H1 (cell line): ENCODE results near the gene USP6. TPM values are rescaled to one million over a fixed set of nuclear protein-coding genes. Genes with fewer than 3 reads are reported as not detected.

Source experiments
- CTCF ChIA-PET: fragments of 300-600 bp; sonication (Branson Sonifier 250); formaldehyde crosslinking; loops from one replicate; lab custom pipeline; 2021; ENCODE audit not compliant: partially characterized antibody; lab: Charles Lee
- POLR2A ChIA-PET: fragments of 300-600 bp; sonication (Branson Sonifier 250); formaldehyde crosslinking; loops from one replicate; lab custom pipeline; 2021; ENCODE audit warnings: inconsistent platforms; ENCODE audit not compliant: partially characterized antibody; lab: Charles Lee
- DNase-seq, 2 experiments: peaks; one replicate each; pipeline versions ENCODE4 v3.0.0 to v3.0.0-alpha.2; 2010 to 2022; ENCODE audit warnings: low spot score in 2 of 2, low read depth in 1 of 2, mixed read lengths in 1 of 2
- FAIRE-seq: peaks from 2 replicates; lab custom pipeline; 2011; peaks lifted over from hg19 to GRCh38; lab: Jason Lieb, UNC
- H2AFZ ChIP-seq: 2 replicates; pipeline ENCODE4 v1.8.1; 2012; ENCODE audit warnings: low read length, inconsistent platforms
- H2AK5ac ChIP-seq: 2 replicates; pipeline ENCODE4 v1.6.1; 2013; ENCODE audit warnings: low read depth, low read length
- H2BK120ac ChIP-seq: replicated peaks from 2 replicates; pipeline ENCODE3; 2013; ENCODE audit warnings: low read depth, low read length, inconsistent platforms
- H2BK12ac ChIP-seq: 2 replicates; pipeline ENCODE4 v1.6.1; 2013; ENCODE audit warnings: low read depth, low read length
- H2BK15ac ChIP-seq: 2 replicates; pipeline ENCODE4 v1.6.1; 2013; ENCODE audit warnings: low read length
- H2BK20ac ChIP-seq: 2 replicates; pipeline ENCODE4 v1.6.1; 2013; ENCODE audit warnings: low read length
- H2BK5ac ChIP-seq: 2 replicates; pipeline ENCODE4 v1.6.1; 2013; ENCODE audit warnings: low read depth, low read length
- H3K14ac ChIP-seq: 2 replicates; pipeline ENCODE4 v1.6.1; 2013; ENCODE audit warnings: inconsistent platforms; ENCODE audit not compliant: insufficient read length
- H3K18ac ChIP-seq: 2 replicates; pipeline ENCODE4 v1.6.1; 2013; ENCODE audit warnings: low read length; ENCODE audit errors: extremely low read depth
- H3K23ac ChIP-seq: 2 replicates; pipeline ENCODE4 v1.6.1; 2013; ENCODE audit warnings: inconsistent platforms; ENCODE audit not compliant: insufficient read length
- H3K23me2 ChIP-seq: 2 replicates; pipeline ENCODE4 v1.6.1; 2013; ENCODE audit warnings: low read depth, low read length
- H3K27ac ChIP-seq: 2 replicates; pipeline ENCODE4 v1.6.1; 2011; ENCODE audit warnings: low read depth, low read length, inconsistent platforms
- H3K27me3 ChIP-seq, 4 experiments: replicated peaks in 1 of 4; 1 replicate in 1 of 4; 2 replicates in 3 of 4; pipeline versions ENCODE4 v1.6.1 to v1.8.1; 2011 to 2013; ENCODE audit warnings: low read length in 3 of 4, mild to moderate bottlenecking in 3 of 4, inconsistent platforms in 2 of 4, mixed read lengths in 2 of 4, moderate library complexity in 1 of 4; ENCODE audit not compliant: control insufficient read depth in 3 of 4, insufficient read depth in 3 of 4; ENCODE audit errors: extremely low read depth in 1 of 4
- H3K36me3 ChIP-seq, 4 experiments: 2 replicates each; pipeline versions ENCODE4 v1.6.1 to v1.8.1; 2011 to 2013; ENCODE audit warnings: mild to moderate bottlenecking in 4 of 4, low read length in 3 of 4, moderate library complexity in 2 of 4, control low read depth in 1 of 4, inconsistent platforms in 1 of 4; ENCODE audit not compliant: insufficient read depth in 4 of 4, control insufficient read depth in 2 of 4
- H3K4ac ChIP-seq: replicated peaks from 2 replicates; pipeline ENCODE3; 2013; ENCODE audit warnings: low read length, low read depth, mixed read lengths, inconsistent platforms; ENCODE audit not compliant: insufficient read length
- H3K4me1 ChIP-seq, 4 experiments: replicated peaks in 1 of 4; 1 replicate in 1 of 4; 2 replicates in 3 of 4; pipeline versions ENCODE4 v1.6.1 to v1.8.1; 2011 to 2013; ENCODE audit warnings: low read length in 3 of 4, inconsistent platforms in 2 of 4, mixed read lengths in 1 of 4; ENCODE audit not compliant: insufficient read depth in 4 of 4, control insufficient read depth in 3 of 4
- H3K4me2 ChIP-seq, 2 experiments: 2 replicates each; pipeline versions ENCODE4 v1.6.1 to v1.8.1; 2011 to 2013; ENCODE audit warnings: low read depth in 2 of 2, low read length in 2 of 2, control low read depth in 1 of 2, inconsistent platforms in 1 of 2, mild to moderate bottlenecking in 1 of 2; ENCODE audit not compliant: insufficient read depth in 1 of 2
- H3K4me3 ChIP-seq, 4 experiments: fragments of 200-600, 300-600 bp in 1 of 4; sonication (generic), shearing (Covaris generic), sonication (Bioruptor Twin) in 1 of 4; 2 replicates each; pipeline versions ENCODE4 v1.5.1 to v1.8.1; 2011 to 2016; ENCODE audit warnings: low read length in 4 of 4, low read depth in 3 of 4, control low read depth in 2 of 4, inconsistent platforms in 2 of 4, mild to moderate bottlenecking in 2 of 4, mixed read lengths in 1 of 4, moderate library complexity in 1 of 4; ENCODE audit not compliant: insufficient read depth in 2 of 4; ENCODE audit errors: extremely low read depth in 1 of 4
- H3K56ac ChIP-seq: replicated peaks from 2 replicates; pipeline ENCODE3; 2013; ENCODE audit warnings: low read depth, mild to moderate bottlenecking, mixed read lengths, low read length, inconsistent platforms; ENCODE audit not compliant: insufficient read length
- H3K79me1 ChIP-seq: 2 replicates; pipeline ENCODE4 v1.6.1; 2013; ENCODE audit warnings: low read depth, low read length, control low read depth
- H3K79me2 ChIP-seq, 2 experiments: 2 replicates each; pipeline versions ENCODE4 v1.6.1 to v1.8.1; 2012 to 2013; ENCODE audit warnings: low read length in 2 of 2, mild to moderate bottlenecking in 2 of 2, inconsistent platforms in 1 of 2; ENCODE audit not compliant: insufficient read depth in 2 of 2, control insufficient read depth in 1 of 2
- H3K9ac ChIP-seq, 4 experiments: replicated peaks in 1 of 4; 1 replicate in 1 of 4; 2 replicates in 3 of 4; pipeline versions ENCODE4 v1.6.1 to v1.8.1; 2011 to 2013; ENCODE audit warnings: low read depth in 3 of 4, low read length in 3 of 4, control low read depth in 2 of 4, mild to moderate bottlenecking in 2 of 4, moderate library complexity in 2 of 4, inconsistent platforms in 1 of 4; ENCODE audit errors: extremely low read depth in 1 of 4
- H3K9me3 ChIP-seq, 2 experiments: 2 replicates each; pipeline versions ENCODE4 v1.6.1 to v1.8.1; 2012 to 2013; ENCODE audit warnings: mild to moderate bottlenecking in 2 of 2, moderate library complexity in 2 of 2, control low read depth in 1 of 2, inconsistent platforms in 1 of 2, low read depth in 1 of 2, low read length in 1 of 2, mixed read lengths in 1 of 2; ENCODE audit not compliant: insufficient read depth in 2 of 2
- H4K20me1 ChIP-seq, 2 experiments: replicated peaks in 1 of 2; 2 replicates each; pipeline versions ENCODE3 to v1.8.1; 2011 to 2013; ENCODE audit warnings: inconsistent platforms in 2 of 2, low read length in 2 of 2, mild to moderate bottlenecking in 1 of 2; ENCODE audit not compliant: insufficient read depth in 2 of 2, control insufficient read depth in 1 of 2
- H4K5ac ChIP-seq: 2 replicates; pipeline ENCODE4 v1.6.1; 2013; ENCODE audit warnings: low read length, low read depth, mixed read lengths, inconsistent platforms; ENCODE audit not compliant: insufficient read length
- H4K8ac ChIP-seq: 2 replicates; pipeline ENCODE4 v1.8.0; 2013; ENCODE audit warnings: mild to moderate bottlenecking, moderate library complexity, low read length, inconsistent platforms; ENCODE audit not compliant: insufficient read depth; ENCODE audit errors: extremely low read depth
- H4K91ac ChIP-seq: replicated peaks from 2 replicates; pipeline ENCODE3; 2013; ENCODE audit warnings: low read length, mixed read lengths, inconsistent platforms; ENCODE audit not compliant: insufficient read length
- BACH1 ChIP-seq: IDR thresholded peaks from 2 replicates; pipeline ENCODE4 v1.6.1; 2012; ENCODE audit warnings: low read length, improper control_type of control experiment
- CHD2 ChIP-seq: IDR thresholded peaks from 2 replicates; pipeline ENCODE4 v1.6.1; 2012; ENCODE audit warnings: low read length, improper control_type of control experiment
- EZH2 ChIP-seq: fragments of 200-600 bp; sonication (generic); IDR thresholded peaks from 2 replicates; pipeline ENCODE4 v1.7.1; 2012; ENCODE audit warnings: low read depth, mild to moderate bottlenecking, moderate library complexity, low read length, inconsistent platforms; ENCODE audit not compliant: severe bottlenecking
- FOSL1 ChIP-seq: IDR thresholded peaks from 2 replicates; pipeline ENCODE4 v1.6.1; 2011; ENCODE audit warnings: mild to moderate bottlenecking, low read depth, low read length, moderate library complexity; ENCODE audit not compliant: insufficient read depth
- KDM5A ChIP-seq: fragments of 200-600 bp; IDR thresholded peaks from 2 replicates; pipeline ENCODE4 v1.7.1; 2012; ENCODE audit warnings: mild to moderate bottlenecking, low read length, inconsistent platforms, mixed read lengths
- MAFK ChIP-seq: IDR thresholded peaks from 2 replicates; pipeline ENCODE4 v1.6.1; 2012; ENCODE audit warnings: low read depth, mild to moderate bottlenecking, improper control_type of control experiment, low read length
- MAX ChIP-seq: IDR thresholded peaks from 2 replicates; pipeline ENCODE4 v1.6.1; 2012; ENCODE audit warnings: inconsistent platforms
- POLR2AphosphoS5 ChIP-seq: IDR thresholded peaks from 2 replicates; pipeline ENCODE4 v1.6.1; 2011; ENCODE audit warnings: low read depth, low read length
- SAP30 ChIP-seq: fragments of 300-600 bp; sonication (generic); IDR thresholded peaks from 2 replicates; pipeline ENCODE4 v1.7.1; 2012; ENCODE audit warnings: low read length, moderate library complexity, mild to moderate bottlenecking, inconsistent platforms; ENCODE audit not compliant: insufficient read depth, insufficient replicate concordance
- SP1 ChIP-seq: IDR thresholded peaks from 2 replicates; pipeline ENCODE4 v1.6.1; 2011; ENCODE audit warnings: low read depth, low read length
- SUZ12 ChIP-seq: fragments of 200-600 bp; sonication (generic); IDR thresholded peaks from 2 replicates; pipeline ENCODE4 v1.6.1; 2012; ENCODE audit warnings: mild to moderate bottlenecking, inconsistent platforms, low read length, moderate library complexity, mixed read lengths
- TBP ChIP-seq: IDR thresholded peaks from 2 replicates; pipeline ENCODE4 v1.6.1; 2011; ENCODE audit warnings: low read depth, low read length, improper control_type of control experiment
- TEAD4 ChIP-seq: IDR thresholded peaks from 2 replicates; pipeline ENCODE4 v1.6.1; 2012; ENCODE audit warnings: low read depth, low read length, inconsistent platforms, mixed read lengths
- ZNF274 ChIP-seq: IDR thresholded peaks from 2 replicates; pipeline ENCODE4 v1.7.0; 2012; ENCODE audit warnings: low read length, borderline replicate concordance; ENCODE audit errors: extremely low read depth
- WGBS, 2 experiments: shearing (Covaris generic) in 1 of 2; methylation state at CpG; one replicate each; pipeline versions ENCODE4 v1.1.6 to v1.1.7; 2013 to 2015; ENCODE audit warnings: low lambda C conversion rate in 2 of 2, mixed read lengths in 2 of 2, inconsistent platforms in 1 of 2, low coverage in 1 of 2, missing lambda C conversion rate in 1 of 2; ENCODE audit not compliant: insufficient replicate concordance in 2 of 2, insufficient coverage in 1 of 2, insufficient read length in 1 of 2; ENCODE audit errors: extremely low coverage in 1 of 2, missing lambda C conversion rate in 1 of 2; 5-methylcytosine and 5-hydroxymethylcytosine counted together
- polyA plus RNA-seq, 7 experiments: library from polyadenylated mRNA; depleted of rRNA in 3 of 7; stranded (reverse) in 5 of 7; unstranded in 2 of 7; fragments of >200 nt in 5 of 7; fragments of 200-250 nt in 2 of 7; gene quantifications; 1 replicate in 5 of 7; 2 replicates in 1 of 7; 4 replicates in 1 of 7; pipeline versions ENCODE4 v1.2.1 to v1.2.3, GENCODE V29; 2011 to 2013; ENCODE audit warnings: missing spikeins in 2 of 7, mixed read lengths in 2 of 7
- total RNA-seq: library from RNA; stranded (reverse); fragmentation: NEBNext Ultra II Directional; extraction: Animal tissue kit (Norgen Biotek cat#: 25700); gene quantifications from 2 replicates; pipeline ENCODE4 v1.2.1, GENCODE V29; 2021

USP6 gene
- total and polyA plus RNA-seq, 2 of the 8 experiments (the other 6 are each of a cell fraction or from before 2014, with no cell fraction given) = 0.08 to 0.32 TPM

DNA sequence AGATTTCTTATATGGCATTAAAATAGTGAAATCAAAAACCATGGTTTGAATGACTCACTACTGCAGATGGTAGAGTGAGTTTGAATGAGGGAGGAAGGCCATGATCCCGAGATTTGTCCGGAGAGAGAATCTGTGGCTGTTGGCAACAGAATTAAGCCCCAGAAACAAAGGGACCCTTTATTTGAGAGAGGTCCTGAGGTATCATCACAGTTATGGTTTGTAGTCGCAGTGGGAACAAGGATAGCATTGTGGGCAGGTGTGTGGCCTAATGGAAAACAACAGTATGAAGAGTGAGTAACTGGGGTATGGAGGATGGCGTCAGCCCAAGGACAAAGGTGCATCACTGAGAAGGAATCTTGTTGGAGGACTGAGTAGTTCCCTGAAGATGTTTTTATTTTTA, 46.1 kb upstream of the USP6 start:
- Histone ChIP-seq H3K4ac (no peak overlapping the region), H3K79me1 (no peaks in the 10 kb centered on the region), H4K91ac (no peak overlapping the region), H2AK5ac (no peak overlapping the region), H2AFZ (no peak overlapping the region), H3K9ac (no peak overlapping the region), H3K4me3 (no peak overlapping the region), H3K18ac (no peak overlapping the region), H3K36me3 (no peaks in the 10 kb centered on the region), H3K23me2 (no peaks in the 10 kb centered on the region), H2BK5ac (no peak overlapping the region), H3K79me2 (no peaks in the 10 kb centered on the region)
- POLR2A ChIA-PET = no interaction called here
- TF ChIP-seq KDM5A (no peak), FOSL1 (no peak), SP1 (no peak), TEAD4 (no peak), MAFK (no peak), MAX (no peak), SUZ12 (no peak), POLR2AphosphoS5 (no peak), BACH1 (no peak), EZH2 (no peak), TBP (no peak), CHD2 (no peak), SAP30 (no peak), ZNF274 (no peak)
- TF ChIP-seq, all 59 proteins: peak for 0
- FAIRE-seq = no peak
- WGBS, 2 experiments = 91% methylated on average over 4 of the region's 4 CpGs; no CpG with 5 or more reads in 1 of the 2 experiments
- no peak overlapping the region for H4K8ac ChIP-seq
- no peak for DNase-seq
- no peak overlapping the region for H4K5ac ChIP-seq
- H3K4me2 ChIP-seq = no peak overlapping the region
- no peak overlapping the region for H2BK120ac ChIP-seq
- H3K9me3 ChIP-seq = no peaks in the 10 kb centered on the region
- H3K4me1 ChIP-seq = no peaks in the 10 kb centered on the region
- H3K56ac ChIP-seq = no peak overlapping the region
- H4K20me1 ChIP-seq = no peaks in the 10 kb centered on the region
- no peak overlapping the region for H2BK15ac ChIP-seq
- H3K27me3 ChIP-seq = no peaks in the 10 kb centered on the region; a peak in 1 of 7 replicates
- CTCF ChIA-PET = interaction anchor here (1.4 kb wide), 1 partner anchor 38 kb away, joined by 3 read pairs; no protein-coding TSS in a partner anchor
- no peak overlapping the region for H3K27ac ChIP-seq
- H2BK20ac ChIP-seq = no peak overlapping the region
- no peak overlapping the region for H3K14ac ChIP-seq
- no peak overlapping the region for H2BK12ac ChIP-seq
- H3K23ac ChIP-seq = no peak overlapping the region
